COLO829 (cell line): ENCODE results near the gene ANKRD12.
A peak's percentile ranks its signal among the peaks of the same experiment; 100 is the strongest.

Experiments used
- DNase-seq: peaks from one replicate; pipeline ENCODE4 v3.0.0; 2012; ENCODE audit warnings: low spot score

ANKRD12 gene

GRCh38 chr18:9293948-9294347 lies 157.4 kb downstream of the ANKRD12 start:
- no peak for DNase-seq

DNA sequence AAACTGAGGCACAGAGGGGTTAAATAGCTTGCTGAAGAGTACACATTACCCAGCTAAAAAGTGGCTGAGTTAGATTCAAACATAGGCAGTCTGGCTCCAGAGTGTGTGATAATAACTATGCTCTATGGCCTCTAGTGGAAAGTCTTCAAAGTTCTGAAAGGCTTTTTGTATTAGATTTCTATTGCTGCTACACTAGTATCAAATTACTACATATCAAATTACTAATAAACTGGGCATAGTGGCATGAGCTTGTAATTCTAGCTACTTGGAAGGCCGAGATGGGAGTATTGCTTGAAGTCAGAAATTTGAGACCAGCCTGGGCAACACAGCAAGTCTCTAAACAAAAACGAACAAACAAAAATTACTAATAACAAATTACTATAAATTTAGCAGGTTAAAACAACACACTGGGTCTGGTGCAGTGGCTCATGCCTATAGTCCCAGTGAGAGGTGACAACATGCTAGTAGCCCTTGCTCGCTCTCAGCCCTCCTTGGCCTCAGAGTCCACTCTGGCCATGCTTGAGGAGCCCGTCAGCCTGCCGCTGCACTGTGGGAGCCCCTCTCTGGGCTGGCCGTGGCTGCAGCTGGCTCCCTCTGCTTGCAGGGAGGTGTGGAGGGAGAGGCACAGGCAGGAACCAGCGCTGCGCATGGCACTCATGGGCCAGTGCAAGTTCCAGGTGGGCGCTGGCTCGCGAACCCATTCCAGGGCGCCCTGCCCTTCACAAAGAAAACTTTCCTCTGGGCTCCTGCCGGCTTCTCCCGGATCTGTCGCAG lies 159.8 kb downstream of the ANKRD12 start:
- DNase-seq = peak; percentile 1

- DNase-seq = no peak
Measured at GRCh38 chr18:9297007-9297393, 160.4 kb downstream of the ANKRD12 start.

GRCh38 chr18:9304388-9305070 lies 167.9 kb downstream of the ANKRD12 start:
- no peak for DNase-seq

DNA sequence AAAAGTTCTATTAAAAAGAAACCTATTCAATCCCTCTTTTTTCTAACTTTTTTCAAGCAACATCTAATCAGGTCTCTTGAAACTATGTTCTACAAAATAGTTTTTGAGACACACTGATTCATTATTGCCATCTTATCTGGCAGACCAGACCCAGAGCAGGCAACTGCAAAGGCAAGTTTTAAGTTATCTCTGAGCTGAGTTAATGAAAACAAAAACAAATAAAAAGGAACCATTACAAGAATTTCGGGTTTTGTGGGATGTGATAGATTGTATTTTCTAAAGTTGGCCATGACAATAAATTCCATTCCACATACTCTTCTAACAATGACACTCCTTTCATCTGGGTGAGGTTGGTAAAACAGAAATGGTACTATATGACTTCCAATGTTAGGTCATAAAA lies 182.8 kb downstream of the ANKRD12 start:
- no peak for DNase-seq

DNA sequence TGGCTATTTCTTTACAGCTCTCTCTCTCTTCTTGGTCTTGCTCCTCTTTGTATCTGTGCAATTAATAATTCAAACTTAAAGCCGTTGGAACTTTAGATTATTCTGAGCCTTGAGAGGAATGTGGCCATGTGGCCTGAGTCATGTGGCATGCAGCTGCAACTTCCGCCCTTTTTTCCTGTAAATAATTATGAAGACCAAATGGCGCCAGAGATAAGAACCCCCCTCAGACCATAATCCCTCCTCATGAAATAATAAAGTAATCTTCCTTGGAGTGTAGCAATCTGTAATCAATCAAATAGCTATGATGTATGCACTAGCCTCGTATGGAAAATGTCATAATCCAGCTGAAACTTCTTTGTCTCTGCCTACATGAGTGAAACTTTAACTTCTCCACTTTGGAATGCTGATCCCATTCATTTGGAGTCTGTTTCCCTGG lies 184.5 kb downstream of the ANKRD12 start:
- no peak for DNase-seq

- no peak for DNase-seq
Measured at GRCh38 chr18:9321736-9322135, 185.2 kb downstream of the ANKRD12 start.

GRCh38 chr18:9322744-9323143 lies 186.2 kb downstream of the ANKRD12 start:
- DNase-seq = no peak

DNA sequence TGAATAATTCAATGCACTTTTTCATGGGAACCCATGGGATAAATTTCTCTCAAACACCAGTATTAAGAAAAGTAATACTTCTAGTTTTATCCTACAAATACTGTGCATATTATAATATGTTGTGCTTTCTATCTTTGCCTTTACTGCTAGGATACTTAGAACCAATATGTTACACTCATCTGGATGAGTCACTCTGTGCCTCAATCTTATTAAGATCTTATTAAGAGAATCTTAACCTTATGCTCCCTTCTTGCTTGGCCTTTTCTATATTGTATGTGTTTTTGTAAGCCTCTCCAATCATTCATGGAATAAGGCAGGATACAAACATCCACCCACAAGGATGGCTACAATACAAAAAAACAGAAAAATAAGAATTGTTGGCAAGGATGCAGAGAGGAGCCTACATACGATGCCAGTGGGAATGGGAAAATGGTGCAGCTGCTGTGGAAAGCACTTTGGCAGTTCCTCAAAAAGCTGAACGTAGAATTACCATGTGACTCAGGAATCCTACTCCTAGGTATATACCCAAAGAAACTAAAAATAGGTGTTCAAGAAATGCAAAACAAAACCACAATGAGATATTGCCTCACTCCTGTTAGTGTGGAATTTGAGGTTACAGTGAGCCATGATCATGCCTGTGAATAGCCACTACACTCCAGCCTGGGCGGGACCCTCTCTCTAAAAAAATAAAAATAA lies 187.3 kb downstream of the ANKRD12 start:
- DNase-seq = no peak

DNA sequence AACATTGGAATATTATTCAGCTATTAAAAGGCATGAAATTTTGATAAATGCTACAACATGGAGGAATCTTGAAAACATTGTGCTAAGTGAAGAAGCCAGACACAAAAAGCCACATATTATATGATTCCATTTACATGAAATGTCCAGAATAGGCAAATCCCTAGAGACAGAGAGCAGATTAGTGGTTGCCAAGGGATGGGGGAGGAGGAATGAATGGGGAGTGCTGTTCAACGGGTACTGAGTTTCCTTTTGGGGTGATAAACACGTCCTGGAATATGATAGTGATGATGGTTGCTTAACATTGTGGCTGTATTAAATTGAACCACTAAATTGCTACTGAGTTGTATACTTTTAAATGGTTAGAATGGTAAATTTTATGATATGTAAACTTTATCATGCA lies 189.1 kb downstream of the ANKRD12 start:
- no peak for DNase-seq

- no peak for DNase-seq
Measured at GRCh38 chr18:9328776-9329175, 192.2 kb downstream of the ANKRD12 start.

DNA sequence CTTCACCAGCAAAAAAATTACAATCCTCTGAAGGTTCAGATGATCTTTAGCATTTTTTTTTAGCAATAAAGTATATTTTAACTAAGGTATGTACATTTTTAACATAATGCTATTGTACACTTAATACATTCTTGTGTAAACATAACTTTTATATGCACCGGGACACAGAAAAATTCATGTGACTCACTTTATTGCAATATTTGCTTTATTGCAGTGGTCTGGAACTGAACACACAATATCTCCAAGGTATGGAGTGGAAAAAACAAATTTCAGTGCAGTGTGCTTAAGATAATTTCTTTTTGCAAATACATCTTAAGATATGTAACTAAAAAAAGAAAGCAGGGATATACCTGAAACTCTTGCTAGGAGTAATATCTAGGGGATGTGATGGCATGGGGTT lies 192.9 kb downstream of the ANKRD12 start:
- DNase-seq = no peak

DNA sequence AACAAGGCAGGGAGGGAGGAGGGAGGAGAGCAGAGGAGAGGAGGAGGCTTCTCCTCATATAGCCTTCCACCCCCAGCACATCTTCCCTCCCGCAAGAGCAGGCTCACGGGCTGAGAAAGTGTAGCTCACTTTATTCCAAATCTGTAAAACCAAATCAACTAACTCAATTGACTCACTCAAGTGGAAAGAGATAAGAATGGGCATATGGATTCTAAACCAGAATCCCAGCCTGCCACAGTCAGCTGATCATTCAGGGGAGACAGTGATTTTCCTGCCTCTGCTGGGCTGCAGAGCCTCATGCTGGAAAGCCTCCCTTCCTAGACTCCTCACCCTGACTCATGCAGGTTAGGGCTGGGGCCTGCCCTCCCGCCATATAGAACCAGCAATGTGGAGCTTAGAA lies 193.8 kb downstream of the ANKRD12 start:
- no peak for DNase-seq

DNA sequence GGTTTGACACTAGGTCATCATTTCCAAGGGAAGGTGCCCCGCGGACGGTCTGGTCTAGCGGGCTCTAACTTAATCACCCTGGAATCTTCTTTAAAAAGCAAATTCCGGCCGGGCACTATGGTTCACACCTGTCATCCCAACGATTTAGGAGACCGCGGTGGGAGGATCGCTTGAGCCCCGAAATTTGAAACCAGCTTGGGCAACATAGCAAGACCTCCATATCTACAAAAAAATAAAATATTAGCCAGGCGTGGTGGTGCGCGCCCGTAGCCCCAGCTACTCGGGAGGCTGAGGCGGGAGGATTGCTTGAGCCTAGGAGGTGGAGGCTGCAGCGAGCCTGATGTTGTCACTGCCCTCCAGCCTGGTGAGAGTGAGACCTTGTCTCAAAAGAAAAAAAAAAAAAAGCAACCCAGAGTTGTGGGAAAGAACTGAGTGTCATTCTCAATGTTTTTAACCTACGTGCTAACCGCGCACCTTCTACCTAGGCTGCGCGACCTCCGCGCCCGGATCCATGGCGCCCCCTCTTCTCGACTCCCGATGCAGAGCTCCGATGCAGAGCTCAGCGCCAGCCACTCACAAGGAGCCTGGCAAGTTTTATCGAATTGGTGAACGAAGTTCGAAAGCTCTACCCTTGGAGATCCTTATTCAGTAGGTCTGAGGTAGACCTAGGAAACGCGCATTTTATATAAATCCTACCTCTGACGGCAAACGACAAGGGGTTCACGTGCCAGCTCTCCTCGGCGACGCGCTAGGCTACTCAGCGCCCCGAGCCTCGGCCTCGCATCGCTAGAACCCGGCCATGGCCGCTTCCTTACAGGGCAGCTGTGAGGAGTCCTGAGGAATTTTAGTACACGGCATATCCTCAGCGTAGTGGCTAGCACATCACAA lies 197.1 kb downstream of the ANKRD12 start:
- no peak for DNase-seq

GRCh38 chr18:9334329-9334972 lies 197.9 kb downstream of the ANKRD12 start, which contains the start of gene TWSG1:
TSS of gene TWSG1 (plus strand) at chr18:9334773. CDS start at chr18:9337230, 2,457 bp downstream.
- DNase-seq = peak; percentile 66

- no peak for DNase-seq
Measured at GRCh38 chr18:9334973-9335696, 198.6 kb downstream of the ANKRD12 start.
